ENCODE results near the gene CASKIN1.

GRCh38 chr16:2229632-2230250 is 33.3 kb upstream of the CASKIN1 start:
- no peak for TF ChIP-seq CTCF (IDR thresholded peaks at IDR 0.05 in 2 of 3, conservative IDR thresholded peaks at IDR 0.05 in 1 of 3; ENCODE audit: borderline replicate concordance in 1 of 3, insufficient read depth in 1 of 3, low read depth in 2 of 3, low read length in 2 of 3)
- TF ChIP-seq POLR2A (IDR thresholded peaks at IDR 0.05; ENCODE audit: borderline replicate concordance, extremely low read depth, insufficient read depth, insufficient read length) = no peak
- no peak for TF ChIP-seq MAX (IDR thresholded peaks at IDR 0.05)
- no peak for TF ChIP-seq YY1 (IDR thresholded peaks at IDR 0.05; ENCODE audit: extremely low read depth, insufficient replicate concordance, low read depth, low read length)
- TF ChIP-seq POLR2AphosphoS5 (IDR thresholded peaks at IDR 0.05; ENCODE audit: low read depth, low read length) = no peak
- no peak for TF ChIP-seq CBX3 (IDR thresholded peaks at IDR 0.05; ENCODE audit: low read depth)
- TF ChIP-seq SIN3A (IDR thresholded peaks at IDR 0.05; ENCODE audit: low read depth) = no peak
- no peak for TF ChIP-seq ZNF274 (IDR thresholded peaks at IDR 0.05; ENCODE audit: low read depth, low read length)
- TF ChIP-seq SP1 (IDR thresholded peaks at IDR 0.05; ENCODE audit: low read depth) = no peak
- TF ChIP-seq EZH2 (IDR thresholded peaks at IDR 0.05) = no peak
- no peak for TF ChIP-seq EZH2phosphoT487 (IDR thresholded peaks at IDR 0.05; ENCODE audit: borderline replicate concordance)
- no peak for TF ChIP-seq JUND (IDR thresholded peaks at IDR 0.05)
